Activated CD8-positive, alpha-beta memory T cell treated with anti-CD3 and anti-CD28 coated beads, Interleukin-2, amount 50 U/mL, for 1 hour (primary cell): ENCODE data around the gene CCDC158.
"Not testable (repeated sequence)": the region's sequence is repeated elsewhere in the genome, so short reads cannot be mapped to it uniquely, and the experiment has no call there.

Source experiments
- DNase-seq: peaks from one replicate; pipeline ENCODE4 v3.0.0-alpha.2; 2020; ENCODE audit errors: extremely low read depth

CCDC158 gene

DNA sequence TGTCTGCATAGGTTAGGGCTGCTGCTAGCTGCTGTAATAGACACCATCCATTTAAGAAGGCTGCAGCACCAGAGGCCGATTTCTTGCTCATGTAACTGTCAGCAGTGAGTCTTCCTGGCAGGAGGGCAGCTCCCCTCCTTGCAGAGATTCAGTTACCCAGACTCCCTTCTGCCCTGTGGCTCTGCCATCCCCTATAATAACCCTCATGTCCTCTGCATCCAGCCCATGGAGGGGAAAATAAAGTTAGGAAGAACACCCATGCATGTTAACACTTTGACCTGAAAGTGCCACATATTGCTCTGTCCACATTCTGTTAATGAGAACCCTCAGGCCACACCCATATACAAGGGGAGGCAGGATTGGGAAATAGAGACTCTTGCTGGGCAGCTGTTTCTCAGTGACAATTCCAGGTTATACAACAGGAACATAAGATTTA, 109.0 kb downstream of the CCDC158 start:
- DNase-seq, result no peak

DNA sequence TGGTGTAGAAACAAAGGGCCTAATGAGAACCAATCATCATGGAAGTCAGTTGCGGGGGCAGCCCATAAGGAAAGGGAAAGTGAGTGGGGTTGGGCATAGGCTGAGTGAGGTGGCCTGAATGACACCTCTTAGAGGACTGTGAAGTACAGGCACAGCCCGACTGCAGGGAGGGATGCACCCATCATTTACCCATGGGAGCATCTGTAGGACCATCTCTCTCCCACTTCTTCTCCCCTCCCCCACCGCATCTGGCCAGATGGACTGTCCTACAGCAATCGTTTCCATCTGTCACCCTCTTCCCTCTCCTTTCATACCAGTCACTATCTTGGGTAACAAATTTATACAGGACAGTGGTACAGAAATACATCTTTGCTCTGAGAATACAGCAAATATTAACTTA, 110.3 kb downstream of the CCDC158 start:
- DNase-seq, result no peak

DNA sequence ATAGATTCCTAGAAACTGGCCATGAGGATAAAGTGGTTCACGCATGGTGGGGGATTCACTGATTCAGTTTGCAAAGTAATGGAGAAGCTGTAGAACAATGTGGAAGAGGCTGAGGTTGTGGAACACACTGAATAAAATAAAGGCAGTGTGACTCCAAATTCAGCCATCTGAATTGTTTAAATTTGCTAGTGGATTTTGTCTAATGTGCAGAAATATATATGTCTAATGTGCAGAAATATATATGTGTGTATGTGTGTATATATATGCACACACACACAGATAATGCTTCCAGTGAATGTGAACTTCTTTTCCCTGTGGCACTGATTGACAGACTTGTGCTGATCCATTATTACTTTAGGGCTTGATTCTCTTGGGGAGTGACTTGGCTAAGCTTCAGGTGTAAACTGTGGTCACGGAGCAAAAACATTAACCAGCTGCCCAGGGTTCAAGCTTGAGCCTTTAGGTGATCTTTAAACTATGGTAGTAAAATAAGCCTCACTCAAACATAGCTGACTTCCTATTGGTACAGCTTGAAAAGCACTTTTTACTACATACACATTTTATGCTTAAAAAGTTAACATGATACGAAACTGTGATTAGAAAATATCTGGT, 110.9 kb downstream of the CCDC158 start:
- DNase-seq, result no peak

DNA sequence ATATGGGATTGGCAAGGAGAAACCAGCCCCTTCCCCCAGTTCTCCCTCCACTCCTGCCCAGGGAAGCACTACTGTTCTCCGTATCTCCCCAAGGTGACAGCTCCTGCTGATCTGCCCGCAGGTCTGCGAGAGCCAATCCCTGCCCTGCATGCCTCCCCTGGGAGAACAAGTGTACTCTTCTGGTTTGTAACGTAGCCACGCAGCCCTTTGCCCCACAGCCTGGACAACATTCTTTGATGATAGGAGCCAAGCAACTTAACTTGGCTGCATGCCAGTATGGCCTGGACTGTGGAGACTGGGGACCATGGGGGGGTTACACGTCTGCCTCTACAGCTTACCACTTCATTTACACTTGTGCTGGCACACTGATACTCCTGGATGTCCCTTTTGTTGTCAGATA, 112.4 kb downstream of the CCDC158 start:
- DNase-seq, result no peak

DNA sequence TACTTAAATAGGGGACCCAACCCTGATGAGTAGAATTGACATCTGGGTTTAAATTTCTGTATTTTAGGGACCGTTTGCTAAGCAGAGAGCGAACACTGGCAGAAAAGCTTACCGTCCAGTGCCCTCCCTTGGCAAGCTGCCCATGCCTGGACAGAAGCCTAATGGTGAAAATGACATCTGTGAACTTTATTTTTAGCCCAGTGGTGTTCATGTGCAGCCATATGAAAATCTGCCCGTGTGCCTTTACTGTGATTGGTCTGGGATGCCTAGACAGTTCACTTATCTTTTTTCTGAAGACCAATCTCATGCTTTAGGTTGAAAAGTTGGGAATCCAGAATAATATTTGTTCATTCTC, 113.3 kb downstream of the CCDC158 start:
- no peak for DNase-seq

DNA sequence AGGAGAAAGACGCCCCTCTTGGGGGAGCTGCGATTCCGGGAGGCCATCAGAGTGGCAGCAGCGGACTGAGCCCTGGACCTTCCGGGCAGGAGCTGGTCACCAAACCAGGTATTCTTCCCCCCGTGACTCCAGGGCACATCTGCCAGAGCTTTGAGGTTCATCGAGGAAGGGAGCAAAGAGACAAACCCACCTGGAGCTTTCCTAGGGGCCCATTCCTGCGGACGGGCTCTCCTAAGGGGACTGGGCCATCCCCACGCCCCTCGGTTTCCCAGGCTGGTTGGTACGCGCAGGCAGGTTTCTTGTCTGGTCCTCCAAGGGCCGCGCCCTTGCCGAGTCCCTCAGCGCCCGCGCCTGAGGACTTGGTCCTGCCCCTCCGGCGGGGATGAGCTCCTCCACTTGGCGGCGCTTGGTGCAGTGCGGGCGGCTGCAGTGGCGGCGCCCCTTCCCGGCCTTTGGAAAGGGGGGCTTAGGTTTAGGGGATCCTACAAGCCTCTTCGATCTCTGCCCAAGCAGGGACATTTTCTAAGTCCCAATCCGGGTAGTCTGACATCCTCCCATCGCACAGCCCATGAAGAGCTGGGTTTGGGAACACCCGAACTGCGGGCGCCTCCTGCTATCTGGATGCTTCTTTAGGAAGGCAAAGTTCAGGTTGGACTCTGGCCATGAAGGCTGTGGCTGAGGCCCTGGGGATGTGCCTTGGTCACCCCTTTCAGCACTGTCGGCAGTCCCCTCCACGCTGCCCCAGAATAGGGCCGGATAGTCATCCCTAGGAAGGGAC, 113.9 kb downstream of the CCDC158 start:
- DNase-seq, result no peak

DNA sequence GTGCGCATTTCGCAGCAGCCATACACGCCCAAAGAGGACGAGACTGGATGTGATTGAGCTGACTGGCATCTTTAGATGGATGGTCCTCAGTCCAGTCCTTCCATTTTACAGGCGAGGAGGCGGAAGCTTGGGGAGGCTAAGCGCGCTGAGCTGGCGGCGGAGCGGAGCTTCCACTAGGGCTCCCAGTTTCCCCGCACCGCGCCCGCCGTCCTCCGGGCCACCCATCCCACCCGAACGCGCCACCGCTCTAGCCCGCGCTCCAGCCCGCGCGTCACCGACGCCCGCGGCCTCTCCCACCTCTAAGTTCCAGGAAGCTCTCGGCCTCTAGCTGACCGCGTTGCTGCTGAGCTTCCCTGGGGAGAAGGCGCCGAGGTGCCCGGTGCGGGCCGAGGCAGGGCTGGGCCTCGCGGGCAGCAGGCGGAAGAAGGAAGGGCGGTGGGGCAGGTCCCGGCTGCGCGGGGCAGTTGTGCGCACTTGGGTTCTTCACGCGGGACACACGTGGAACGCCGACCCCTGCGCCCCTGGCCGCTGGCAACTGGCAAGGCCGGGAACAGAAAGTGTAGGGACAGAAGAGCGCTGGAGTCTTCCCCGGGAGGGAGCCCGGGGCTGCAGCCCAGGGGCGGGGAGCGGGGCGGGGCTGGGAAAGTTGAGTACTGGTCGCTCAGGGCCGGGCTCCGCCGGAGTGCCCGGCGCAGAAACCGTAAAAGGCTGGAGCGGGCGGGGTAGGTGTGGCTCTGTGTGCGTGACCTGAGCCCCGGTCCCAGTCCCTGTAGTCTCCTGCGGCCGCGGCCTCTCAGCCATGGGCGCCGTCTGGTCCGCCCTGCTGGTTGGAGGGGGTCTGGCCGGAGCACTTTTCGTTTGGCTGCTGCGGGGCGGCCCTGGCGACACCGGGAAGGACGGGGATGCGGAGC, 114.7 kb downstream of the CCDC158 start, which contains the start of gene STBD1:
TSS of gene STBD1 (plus strand) at position 763 of the 911 bp plus-strand sequence. CDS start at position 800, 37 bp downstream.
- no peak for DNase-seq

DNA sequence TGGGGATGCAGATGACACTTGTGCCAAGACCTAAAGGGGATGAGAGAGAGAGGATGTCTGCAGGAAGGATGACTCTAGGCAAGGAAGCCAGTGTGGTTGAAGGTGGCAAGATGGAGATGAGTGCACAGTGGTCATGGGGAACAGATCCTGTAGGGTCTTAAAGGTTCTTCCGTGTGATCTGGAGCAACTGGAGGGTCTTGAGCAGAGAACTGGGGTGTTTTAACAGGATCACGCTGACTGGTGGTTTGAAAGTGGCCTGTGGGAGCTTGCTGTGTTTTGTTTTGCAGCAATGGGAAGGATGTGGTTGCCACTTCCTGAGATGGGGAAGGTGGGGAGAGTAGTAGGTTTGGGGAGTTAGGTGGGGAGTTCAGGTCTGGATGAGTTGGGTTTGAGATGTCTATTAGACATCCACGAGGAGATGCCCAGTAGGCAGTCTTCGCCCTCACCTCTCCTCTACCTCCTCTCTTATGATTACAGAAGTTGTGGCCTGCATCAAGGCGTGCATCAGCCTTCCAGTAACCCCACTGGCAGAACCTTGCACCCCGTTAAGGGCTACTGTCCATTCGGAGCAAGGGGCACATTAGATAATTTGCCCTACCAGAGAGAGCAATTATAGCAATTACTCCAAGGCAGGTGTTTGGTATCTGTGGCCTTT, 115.8 kb downstream of the CCDC158 start:
- DNase-seq, result no peak

DNA sequence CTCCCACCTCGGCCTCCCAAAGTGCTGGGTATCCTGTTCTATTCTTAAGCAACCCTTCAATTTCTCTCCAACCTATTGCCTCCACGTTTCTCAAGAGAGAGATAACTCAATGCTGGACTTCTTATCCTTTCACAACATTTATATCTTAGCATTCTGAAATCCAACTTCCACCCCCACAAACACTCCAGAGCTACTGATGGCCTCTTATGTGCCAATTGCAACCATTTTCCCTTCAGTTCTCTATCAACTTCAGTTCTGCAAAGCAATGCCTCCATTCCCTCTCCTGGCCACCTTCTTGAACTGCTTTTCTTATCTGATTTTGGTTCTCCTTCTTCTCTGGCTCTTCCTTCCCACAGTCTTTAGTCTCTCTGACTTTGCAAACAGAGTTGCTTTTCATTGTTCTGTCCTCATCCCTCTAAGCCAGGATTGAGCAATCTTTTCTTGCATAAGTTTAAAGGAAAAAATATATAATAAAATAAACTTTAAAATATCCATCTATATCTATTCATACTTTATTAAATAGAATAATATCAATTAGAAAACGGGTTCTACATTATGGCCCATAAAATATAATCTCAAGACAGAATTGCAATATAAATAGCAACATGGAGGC, 118.0 kb downstream of the CCDC158 start:
- no peak for DNase-seq

DNA sequence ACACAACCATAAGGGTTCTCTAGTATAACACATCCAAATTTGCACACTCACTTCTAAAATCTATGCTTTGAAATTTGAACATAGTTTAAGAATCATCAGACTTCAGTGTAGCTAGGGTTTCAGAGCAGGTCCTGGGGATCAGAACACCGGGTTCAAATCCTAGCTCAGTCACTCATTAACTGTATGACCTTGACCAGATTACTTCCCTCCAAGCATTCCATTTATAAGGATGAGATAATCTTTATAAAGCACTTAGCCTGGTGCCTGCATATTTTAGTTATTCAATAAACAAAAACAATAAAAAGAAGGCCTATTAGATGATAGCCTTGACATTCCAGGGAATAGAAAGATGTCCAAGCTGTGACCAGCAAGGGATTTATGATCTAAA, 119.2 kb downstream of the CCDC158 start:
- no peak for DNase-seq

DNA sequence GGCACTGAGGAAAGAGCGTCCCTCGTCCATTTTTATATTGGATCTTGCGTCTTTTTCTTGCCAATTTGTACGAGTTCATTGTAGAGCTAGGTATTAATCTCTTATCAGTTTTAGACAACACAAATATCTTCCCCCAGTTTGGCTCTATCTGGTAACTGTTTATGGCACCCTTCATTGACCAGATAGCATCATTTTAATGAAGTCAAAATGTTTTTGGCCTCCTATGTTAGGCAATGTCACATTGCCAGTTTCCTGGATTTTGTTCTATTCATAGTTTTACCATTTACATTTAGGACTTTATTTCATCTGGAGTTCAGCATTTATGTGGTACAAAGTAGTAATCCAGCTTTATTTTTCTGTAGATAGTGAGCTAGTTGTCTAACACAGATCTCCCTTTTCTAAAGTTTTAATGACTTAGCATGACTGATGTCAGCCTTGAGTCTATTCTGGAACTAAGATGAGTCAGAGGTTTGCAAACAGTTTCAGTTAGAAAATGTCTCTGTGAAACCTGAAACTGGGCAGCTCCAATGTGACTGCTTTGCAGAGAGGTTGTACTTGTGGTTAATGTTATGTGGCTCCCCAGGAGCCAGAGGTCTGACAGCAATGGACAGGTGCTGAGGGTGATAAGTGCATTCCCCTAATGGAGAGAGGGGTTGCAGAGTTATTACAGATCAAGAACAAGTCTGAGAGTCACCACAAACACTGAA, 119.7 kb downstream of the CCDC158 start:
- no peak for DNase-seq

DNA sequence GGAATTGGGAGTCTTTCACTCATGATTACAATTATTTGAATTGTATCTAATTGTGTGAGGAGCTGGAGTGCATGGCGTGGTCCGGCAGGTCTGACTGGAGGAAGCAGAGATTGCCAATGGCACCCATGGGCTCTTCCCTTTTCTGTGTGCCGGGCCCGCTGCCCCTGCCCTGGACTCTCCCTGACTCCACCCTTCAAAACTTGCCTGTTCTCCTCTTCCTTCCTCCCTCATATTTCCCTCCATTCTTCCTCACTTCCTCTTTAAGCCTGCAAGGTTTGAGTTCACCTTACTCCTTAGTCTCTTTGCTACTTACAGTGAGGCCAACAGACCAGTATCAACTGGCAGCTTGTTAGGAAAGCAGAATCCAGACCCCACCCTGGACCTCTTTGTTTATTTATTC, 120.9 kb downstream of the CCDC158 start:
- DNase-seq, result no peak

DNA sequence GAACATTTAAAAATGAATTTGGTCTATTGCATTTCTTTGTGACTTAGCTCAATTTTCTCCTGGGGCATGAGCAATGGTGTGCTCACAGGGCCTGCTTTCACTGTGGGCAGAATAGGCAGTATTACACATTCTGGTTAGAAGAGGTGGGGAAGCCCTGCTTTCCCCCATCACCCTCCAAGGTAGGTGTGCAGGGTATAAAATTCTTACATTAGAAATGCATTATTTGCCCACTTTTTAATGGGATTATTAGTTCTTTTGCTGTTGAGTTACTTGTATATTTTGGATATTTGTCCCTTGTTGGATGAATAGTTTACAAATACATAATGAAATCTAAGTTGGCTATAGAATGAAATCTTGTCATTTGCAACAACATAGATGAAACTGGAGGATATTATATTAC, 122.7 kb downstream of the CCDC158 start:
- DNase-seq, result no peak

DNA sequence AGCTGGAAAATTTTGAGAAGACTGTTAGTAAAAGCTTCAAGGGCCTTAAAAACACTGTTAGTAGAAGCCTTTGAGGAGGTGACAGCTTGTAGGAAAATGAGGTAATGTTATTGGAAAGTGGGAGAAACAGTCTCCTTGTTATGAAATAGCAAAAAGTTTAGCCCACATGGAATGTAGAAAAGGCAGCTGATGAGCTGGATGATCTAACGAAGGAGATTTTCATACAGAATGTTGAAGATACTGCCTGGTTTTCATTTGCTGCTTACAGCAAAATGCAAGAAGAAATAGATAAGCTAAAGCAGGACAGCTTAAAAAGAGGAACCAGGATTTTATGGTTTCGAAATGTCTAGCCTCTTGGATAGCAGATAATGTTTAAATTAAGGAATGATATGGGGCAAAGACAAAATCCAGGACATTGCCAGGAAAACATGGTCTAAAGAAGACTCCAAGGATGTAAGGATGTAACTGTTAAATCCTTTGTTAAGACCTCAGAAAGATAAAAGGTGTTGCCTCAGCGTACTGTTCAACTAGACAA, 124.6 kb downstream of the CCDC158 start:
- DNase-seq, result no peak

DNA sequence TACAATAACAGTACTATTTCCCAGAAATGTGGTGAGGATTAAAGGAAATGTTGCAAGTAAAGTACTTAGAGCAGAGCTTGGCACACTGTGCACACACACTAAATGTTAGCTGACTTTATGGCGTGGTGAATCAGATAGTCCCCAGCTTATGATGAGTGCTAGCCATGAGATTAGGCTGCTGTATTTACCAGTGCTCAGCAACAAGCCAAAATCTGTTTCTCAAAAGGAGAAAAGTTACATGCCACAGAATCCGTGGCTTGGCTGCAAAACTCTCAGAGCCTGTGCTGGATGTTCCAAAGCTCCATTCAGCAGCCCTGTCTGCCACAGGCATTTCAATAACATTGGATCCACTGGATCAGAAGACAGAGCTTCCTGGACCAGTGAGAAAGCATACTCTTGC, 127.2 kb downstream of the CCDC158 start:
- no peak for DNase-seq

DNA sequence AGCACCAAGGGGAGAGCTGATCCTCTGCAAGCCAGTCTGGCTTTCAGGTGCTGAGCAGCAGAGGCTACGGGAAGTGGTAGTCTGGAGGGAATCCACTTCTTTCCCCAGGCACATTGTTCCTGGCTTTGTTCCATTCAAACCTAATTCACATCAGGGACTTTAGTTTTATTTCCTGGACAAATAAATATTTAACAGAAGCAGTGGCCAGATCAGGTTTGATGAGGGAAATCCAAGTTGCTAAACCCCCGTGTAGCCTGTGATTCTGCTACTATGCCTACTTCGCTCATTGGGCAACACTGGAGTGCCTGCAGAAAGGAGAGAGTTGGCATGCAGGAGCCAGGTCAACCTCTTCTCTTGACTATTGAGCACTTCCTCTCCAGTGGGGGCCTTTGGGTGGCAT, 128.2 kb downstream of the CCDC158 start:
- no peak for DNase-seq

DNA sequence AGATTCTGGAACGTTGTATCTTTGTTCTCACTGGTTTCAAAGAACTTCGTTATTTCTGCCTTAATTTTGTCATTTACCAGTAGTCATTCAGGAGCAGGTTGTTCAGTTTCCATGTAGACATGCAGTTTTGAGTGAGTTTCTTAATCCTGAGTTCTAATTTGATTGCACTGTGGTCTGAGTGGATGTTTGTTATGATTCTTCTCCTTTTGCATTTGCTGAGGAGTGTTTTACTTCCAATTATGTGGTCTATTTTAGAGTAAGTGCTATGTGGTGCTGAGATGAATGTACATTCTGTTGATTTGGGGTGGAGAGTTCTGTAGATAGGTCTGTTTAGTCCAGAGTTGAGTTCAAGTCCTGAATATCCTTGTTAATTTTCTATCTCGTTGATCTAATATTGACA, 133.1 kb downstream of the CCDC158 start:
- DNase-seq, result not testable (repeated sequence)

DNA sequence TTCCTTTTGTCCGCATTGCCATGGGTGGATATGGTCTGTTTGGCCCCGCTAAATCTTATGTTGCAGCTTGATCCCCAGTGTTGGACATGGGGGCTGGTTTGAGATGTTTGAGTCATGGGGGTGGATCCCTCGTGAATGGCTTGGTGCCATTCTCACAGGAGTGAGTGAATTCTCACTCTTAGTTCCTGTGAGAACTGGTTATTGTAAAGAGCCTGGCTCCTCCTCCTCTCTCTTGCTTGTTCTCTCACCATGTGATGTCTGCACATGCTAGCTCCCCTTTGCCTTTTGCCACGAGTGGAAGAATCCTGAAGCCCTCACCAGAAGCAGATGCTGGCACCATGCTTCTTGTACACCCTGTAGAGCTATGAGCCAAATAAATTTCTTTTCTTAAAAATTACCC, 137.0 kb downstream of the CCDC158 start:
- DNase-seq, result no peak

DNA sequence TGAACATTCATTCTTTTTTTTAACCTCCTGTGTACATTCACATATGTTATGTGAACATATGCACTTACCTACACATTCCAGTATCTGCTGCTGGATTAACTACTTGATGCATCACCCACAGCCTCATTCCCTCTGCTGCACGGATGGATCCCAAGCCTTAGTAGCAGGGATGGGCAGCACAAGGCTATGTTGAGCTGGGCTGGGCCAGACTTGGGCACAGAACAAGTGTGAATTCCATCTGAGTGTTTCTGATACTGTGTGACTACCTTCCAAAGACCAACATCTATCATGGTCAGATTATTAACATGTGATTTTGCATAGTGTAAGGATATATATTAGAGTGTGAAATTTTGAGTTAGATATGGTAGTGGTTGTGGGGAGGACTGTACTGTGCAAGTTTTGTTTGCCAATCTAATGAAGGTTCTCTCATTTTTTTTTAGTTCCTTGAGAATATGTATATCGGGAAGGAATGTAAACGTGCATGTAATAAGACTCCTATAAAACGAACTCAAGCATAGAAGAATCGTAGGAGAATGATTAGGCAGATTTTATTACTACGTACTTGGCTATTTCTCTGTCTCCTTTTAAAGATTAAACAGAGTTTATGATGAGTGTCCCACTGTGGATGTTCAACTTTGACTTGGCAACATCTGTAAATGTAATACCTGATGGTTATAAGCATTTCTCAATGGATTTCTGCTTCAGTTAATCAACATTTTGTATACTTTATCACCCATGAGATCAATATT, 137.8 kb downstream of the CCDC158 start:
- no peak for DNase-seq

DNA sequence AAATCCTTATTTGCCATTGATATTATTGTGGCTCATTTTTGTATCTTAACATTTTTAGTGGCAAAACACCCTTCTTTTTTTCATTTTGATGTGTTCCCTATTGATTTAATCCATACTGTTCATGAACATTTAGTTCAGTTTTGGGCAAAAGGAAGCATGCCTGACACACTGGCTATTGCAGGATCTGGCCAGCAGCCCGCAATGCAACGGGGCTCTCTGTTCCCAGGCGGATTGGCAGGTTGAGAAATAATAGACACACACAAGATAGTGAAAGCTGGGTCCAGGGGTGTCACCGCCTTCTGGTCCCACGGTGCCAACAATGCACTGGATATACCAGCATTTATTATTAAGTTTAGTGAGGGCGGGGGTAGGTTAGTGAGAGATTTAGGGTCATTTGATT, 139.3 kb downstream of the CCDC158 start:
- not testable (repeated sequence) for DNase-seq
